GM12801 (cell line): ENCODE measurements around the gene SBF2.

Experiments
- CTCF ChIP-seq: IDR thresholded peaks from one replicate; pipeline ENCODE4 v1.5.1; 2011; ENCODE audit warnings: control low read depth; ENCODE audit not compliant: insufficient read length; ENCODE audit errors: extremely low read depth

The SBF2 gene

GRCh38 chr11:10302359-10302743 is 8.3 kb upstream of the SBF2 start:
- no peak for TF ChIP-seq CTCF

GRCh38 chr11:10301656-10302358 is 7.8 kb upstream of the SBF2 start:
- TF ChIP-seq CTCF = no peak

- no peak for TF ChIP-seq CTCF
These were observed 4.3 kb upstream of the SBF2 start for GRCh38 chr11:10298342-10298741.

- TF ChIP-seq CTCF = no peak
These were observed 1.3 kb upstream of the SBF2 start for GRCh38 chr11:10295064-10295901.

GRCh38 chr11:10294290-10294953 is 403 bp upstream of the SBF2 start:
- TF ChIP-seq CTCF = no peak

GRCh38 chr11:10291801-10292638 is 2.0 kb downstream of the SBF2 start:
- no peak for TF ChIP-seq CTCF

- TF ChIP-seq CTCF = no peak
These were observed 4.1 kb downstream of the SBF2 start for GRCh38 chr11:10289765-10290380.
